Upper lobe of left lung (tissue), 4 donors: ENCODE data around the gene GMIP.

ENCODE experiments used
- CTCF ChIP-seq, 6 experiments: fragments of 450-650 bp in 4 of 6; fragments of 200-600 bp in 2 of 6; sonication (generic) in 2 of 6; IDR thresholded peaks; one replicate each; pipeline ENCODE4 v1.5.1; 2016 to 2019; ENCODE audit warnings: antibody characterized with exemption in 6 of 6
- EP300 ChIP-seq, 4 donors: sonication (generic); formaldehyde crosslinking; IDR thresholded peaks; one replicate each; pipeline ENCODE4 v1.5.1; 2017; ENCODE audit warnings: antibody characterized with exemption in 4 of 4, control low read depth in 2 of 4

GRCh38 chr19:19655641-19656343 lies 12.3 kb upstream of the GMIP start:
- no peak for TF ChIP-seq CTCF (IDR thresholded peaks at IDR 0.05)
- no peak for TF ChIP-seq EP300 (IDR thresholded peaks at IDR 0.05)
